ENCODE data around the gene LACRT.

- TF ChIP-seq CTCF (conservative IDR thresholded peaks at IDR 0.05): no peak
- no peak for TF ChIP-seq ZFX (IDR thresholded peaks at IDR 0.05)
Observed at GRCh38 chr12:54585243-54585642, 49.5 kb downstream of the LACRT start.

All from C4-2B (cell line).